Cardiac fibroblast (primary cell): Measurements from ENCODE around the gene NR5A1.

Source experiments
- DNase-seq, 2 donors: peaks; one replicate each; pipeline versions ENCODE4 v3.0.0 to v3.0.0-alpha.2; 2010; ENCODE audit warnings: low read depth in 2 of 2
- H3K4me3 ChIP-seq, 2 donors: replicated peaks in 1 of 2; 1 replicate in 1 of 2; 2 replicates in 1 of 2; pipeline ENCODE4 v1.5.1; 2011; ENCODE audit warnings: low read depth in 2 of 2, low read length in 2 of 2, mild to moderate bottlenecking in 2 of 2, moderate library complexity in 1 of 2
- TF ChIP-seq, protein P1 (sequence below): IDR thresholded peaks from one replicate; pipeline ENCODE4 v1.5.1; 2011; ENCODE audit warnings: low read depth, mild to moderate bottlenecking, low read length, inconsistent platforms

Gene NR5A1

DNA sequence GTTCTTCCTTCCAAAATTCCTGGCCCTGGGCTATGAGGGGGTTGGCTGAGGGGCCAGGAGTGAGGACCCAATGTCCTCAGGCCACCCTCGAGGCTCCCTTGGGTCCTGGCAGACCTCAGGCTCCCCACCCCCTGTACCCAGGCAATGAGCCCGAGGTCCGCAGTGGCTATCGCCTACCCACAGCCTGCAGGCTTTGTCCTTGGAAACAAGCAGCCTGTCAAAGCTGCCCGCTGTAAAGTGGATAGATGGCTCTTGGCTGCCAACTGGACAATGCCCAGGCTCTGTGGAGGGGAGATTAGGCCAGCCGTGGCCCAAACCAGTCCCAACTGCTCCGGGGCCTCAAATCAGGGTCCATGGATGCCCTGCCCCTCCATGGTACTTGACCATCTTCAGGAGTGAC, 59.2 kb downstream of the NR5A1 start:
- H3K4me3 ChIP-seq = no peak overlapping the region

DNA sequence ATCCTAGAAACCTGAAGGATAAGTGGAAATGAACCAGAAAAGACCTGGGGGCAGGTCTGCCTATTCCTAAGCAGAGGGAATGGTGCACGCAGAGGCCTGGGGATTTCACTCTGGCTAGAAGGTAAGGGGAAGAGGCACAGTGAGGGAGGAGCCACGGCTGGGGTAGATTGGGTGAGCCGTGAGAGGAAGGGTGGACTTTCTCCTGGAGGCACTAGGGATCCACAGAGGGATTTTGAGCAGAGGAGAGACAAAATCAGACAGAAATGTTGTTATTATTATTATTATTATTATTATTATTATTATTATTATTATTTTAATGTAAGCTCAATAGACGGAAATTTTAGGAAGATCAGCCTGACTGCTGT, 59.9 kb downstream of the NR5A1 start:
- H3K4me3 ChIP-seq = no peak overlapping the region
- DNase-seq = no peak
- TF ChIP-seq, protein P1, sequence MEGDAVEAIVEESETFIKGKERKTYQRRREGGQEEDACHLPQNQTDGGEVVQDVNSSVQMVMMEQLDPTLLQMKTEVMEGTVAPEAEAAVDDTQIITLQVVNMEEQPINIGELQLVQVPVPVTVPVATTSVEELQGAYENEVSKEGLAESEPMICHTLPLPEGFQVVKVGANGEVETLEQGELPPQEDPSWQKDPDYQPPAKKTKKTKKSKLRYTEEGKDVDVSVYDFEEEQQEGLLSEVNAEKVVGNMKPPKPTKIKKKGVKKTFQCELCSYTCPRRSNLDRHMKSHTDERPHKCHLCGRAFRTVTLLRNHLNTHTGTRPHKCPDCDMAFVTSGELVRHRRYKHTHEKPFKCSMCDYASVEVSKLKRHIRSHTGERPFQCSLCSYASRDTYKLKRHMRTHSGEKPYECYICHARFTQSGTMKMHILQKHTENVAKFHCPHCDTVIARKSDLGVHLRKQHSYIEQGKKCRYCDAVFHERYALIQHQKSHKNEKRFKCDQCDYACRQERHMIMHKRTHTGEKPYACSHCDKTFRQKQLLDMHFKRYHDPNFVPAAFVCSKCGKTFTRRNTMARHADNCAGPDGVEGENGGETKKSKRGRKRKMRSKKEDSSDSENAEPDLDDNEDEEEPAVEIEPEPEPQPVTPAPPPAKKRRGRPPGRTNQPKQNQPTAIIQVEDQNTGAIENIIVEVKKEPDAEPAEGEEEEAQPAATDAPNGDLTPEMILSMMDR = no peak

More for the DNA sequence above, 59.2 kb downstream of the NR5A1 start:
- no peak for DNase-seq
- TF ChIP-seq, protein P1 = no peak

DNA sequence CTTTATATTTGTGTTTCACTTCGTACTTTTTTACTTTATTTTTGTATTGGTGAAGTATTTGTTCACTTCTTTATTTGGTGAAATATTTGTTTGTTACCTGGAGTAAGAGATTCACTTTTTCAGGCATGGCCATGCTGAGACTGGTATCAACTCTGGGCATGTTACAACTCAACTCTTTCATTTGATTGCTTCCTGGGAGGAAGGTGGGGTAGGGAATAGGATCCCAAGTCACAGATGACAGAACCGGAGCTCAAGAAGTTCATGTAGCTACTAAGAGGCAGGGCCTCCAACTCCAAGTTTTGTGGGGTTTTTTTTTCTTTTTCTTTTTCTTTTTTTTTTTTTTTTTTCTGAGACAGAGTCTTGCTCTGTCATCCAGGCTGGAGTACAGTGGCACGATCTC, 63.0 kb downstream of the NR5A1 start:
- TF ChIP-seq, protein P1 = no peak
- no peak overlapping the region for H3K4me3 ChIP-seq
- DNase-seq = no peak

DNA sequence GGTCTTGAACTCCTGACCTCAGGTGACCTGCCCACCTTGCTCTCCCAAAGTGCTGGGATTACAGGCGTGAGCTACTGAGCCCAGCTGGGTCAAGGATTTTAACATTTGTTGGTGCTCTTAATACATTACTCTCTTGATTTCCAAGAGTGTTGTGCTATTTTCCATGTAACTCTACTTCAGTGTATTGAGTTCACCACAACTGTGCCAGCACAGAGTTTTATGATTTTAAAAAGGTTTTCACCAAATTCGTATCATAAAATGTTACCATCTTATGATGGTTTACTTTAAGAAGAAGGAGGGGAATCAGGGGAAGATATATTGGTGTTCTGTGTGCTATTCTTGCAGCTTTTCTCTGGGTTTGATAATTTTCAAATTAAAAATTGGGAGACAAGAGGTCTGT, 63.6 kb downstream of the NR5A1 start:
- no peak for DNase-seq
- TF ChIP-seq, protein P1 = no peak

DNA sequence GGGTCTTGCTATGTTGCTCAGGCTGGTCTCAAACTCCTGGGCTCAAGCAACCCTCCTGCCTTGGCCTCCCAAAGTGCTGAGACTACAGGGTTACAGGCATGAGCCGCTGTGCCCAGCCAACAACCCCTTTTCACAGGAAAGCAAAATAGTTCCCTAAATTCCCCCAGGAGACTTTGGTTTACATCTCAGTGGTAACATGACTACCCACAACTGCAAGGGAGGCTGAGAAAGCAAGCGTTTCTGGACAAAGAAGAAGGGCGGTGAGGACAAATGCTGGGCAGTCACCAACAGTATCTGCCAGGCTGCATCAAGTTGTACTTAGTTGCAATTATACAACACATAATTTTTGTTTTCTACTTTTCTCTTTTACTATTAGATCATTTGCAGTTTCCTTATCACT, 64.4 kb downstream of the NR5A1 start:
- DNase-seq = no peak
- H3K4me3 ChIP-seq = no peak overlapping the region

More for the DNA sequence above, 63.6 kb downstream of the NR5A1 start:
- no peak overlapping the region for H3K4me3 ChIP-seq

DNA sequence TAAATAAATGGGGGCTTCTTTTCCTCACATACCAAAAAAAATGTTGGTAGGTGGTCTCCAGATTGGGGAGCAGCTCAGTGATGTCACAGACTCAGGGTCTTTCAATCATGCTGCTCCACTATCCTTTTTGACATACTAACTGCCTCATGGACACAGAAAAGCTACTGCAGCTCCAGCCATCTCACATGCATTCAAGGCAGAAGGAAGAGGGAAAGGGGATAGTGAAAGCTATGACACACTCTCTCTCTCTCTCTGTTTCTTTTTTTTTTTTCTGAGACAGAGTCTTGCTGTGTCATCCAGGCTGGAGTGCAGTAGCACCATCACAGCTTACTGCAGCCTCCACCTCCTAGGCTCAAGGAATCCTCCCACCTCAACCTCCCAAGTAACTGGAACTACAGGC, 64.8 kb downstream of the NR5A1 start:
- DNase-seq = no peak
- H3K4me3 ChIP-seq = no peak overlapping the region
- TF ChIP-seq, protein P1 = no peak

More for the DNA sequence above, 64.4 kb downstream of the NR5A1 start:
- TF ChIP-seq, protein P1 = no peak

DNA sequence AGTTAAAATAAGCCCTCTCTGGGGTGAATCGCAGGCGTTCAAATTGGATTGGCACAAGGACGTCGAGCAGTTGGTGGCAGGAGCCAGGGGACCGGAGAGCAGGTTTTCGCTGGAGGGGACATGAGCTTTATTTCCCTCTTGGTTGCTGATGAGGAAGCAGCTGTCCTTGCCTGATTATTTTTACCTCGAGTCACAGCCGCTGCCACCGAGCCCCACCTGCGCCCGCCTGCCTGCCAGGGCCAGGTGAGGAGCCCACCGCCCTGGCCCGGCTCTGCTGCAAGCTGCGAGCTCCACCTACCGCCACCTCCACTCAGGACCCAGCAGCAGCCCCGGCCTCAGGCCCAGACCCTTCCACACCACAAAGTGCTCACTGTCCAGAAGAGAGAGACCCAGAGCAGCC, 65.9 kb downstream of the NR5A1 start:
- no peak for DNase-seq
- TF ChIP-seq, protein P1 = no peak
- H3K4me3 ChIP-seq = no peak overlapping the region
